ENCODE results near the gene SUN2.

DNA sequence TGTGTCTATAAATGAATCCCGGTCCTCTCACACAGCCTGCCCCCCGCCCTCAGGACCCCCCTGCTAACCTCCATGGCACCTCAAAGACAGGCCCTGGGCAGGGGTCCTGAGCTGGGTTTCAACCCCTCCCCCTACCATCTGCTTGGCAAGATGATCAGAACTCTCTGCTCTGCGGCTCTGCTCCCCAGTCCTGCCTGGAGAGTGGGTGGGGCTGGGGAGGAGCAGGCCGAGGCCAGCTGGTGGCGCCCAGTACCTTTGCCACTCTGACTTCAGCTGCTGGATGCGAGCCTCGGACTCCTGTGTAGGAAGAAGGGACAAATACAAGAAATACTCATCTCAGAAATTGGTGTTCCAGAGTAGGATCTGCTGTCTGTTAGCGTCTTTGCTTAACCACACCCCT, 15.0 kb downstream of the SUN2 start:
- TF ChIP-seq POLR2AphosphoS5 (IDR thresholded peaks at IDR 0.05; ENCODE audit: low read depth, low read length) (no peak), POLR2A (IDR thresholded peaks at IDR 0.05; ENCODE audit: low read depth, low read length) (no peak)
